A549 (cell line): ENCODE results near the gene OGFR.

Source experiments
- BHLHE40 ChIP-seq: IDR thresholded peaks from 2 replicates; pipeline ENCODE4 v1.6.1; 2012; ENCODE audit warnings: low read depth, low read length, inconsistent platforms
- CTCF ChIP-seq: fragments of >200 bp; sonication (Bioruptor Twin); formaldehyde crosslinking; IDR thresholded peaks from 3 replicates; pipeline ENCODE4 v1.5.1; 2016
- MAZ ChIP-seq: fragments of 150-350 bp; IDR thresholded peaks from 2 replicates; pipeline ENCODE4 v1.6.1; 2014; ENCODE audit warnings: antibody characterized with exemption, low read depth, low read length, borderline replicate concordance
- POLR2A ChIP-seq: IDR thresholded peaks from 2 replicates; pipeline ENCODE4 v1.6.1; 2012; ENCODE audit warnings: mild to moderate bottlenecking, low read length
- RAD21 ChIP-seq, 2 experiments: fragments of >200 bp in 1 of 2; sonication (Bioruptor Twin) in 1 of 2; formaldehyde crosslinking in 1 of 2; IDR thresholded peaks in 1 of 2; conservative IDR thresholded peaks in 1 of 2; 2 replicates in 1 of 2; 3 replicates in 1 of 2; pipeline ENCODE4 v1.6.1; 2012 to 2018; ENCODE audit warnings: inconsistent platforms in 1 of 2

DNA sequence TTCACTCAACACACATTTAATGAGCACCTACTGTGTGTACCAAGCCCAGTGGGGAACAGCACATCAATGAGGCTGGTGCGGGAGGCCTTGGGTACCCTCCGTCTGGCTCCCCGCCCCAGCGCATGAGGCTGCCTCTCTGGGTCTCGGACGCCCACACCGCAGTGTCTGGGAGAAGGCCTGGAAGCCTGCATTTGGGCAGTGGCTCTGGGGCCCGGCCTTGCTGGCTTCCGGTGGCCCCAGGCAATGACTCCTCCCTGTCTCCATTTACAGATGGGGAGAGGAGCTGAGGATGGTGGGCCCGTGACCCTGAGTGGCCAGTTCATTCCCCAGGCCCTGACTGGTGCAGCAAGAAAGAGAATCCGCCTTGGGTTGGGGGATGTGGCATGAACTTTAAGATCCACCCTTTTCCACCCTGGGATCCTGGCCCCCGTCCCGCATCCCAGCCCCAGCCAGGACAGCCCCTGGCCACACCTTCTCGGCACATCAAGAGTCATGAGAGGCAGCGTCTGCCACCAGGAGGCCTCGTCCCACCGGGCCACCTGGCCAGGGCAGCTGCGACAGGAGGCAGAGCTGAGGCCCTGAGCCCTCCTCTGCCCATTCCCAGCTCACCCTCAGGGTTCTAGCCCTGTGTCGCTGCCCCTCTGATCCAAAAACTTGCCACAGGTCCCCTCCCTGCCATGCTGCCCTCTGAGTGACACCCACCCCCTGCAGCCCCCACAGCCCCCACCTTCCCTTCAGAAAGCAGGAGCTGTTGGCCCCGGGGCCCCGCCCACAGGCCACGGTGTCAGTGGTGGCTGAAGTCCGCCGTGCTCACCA, 25.8 kb upstream of the OGFR start:
- TF ChIP-seq MAZ (no peak), CTCF (no peak), POLR2A (no peak), RAD21 (conservative IDR thresholded peaks at IDR 0.05 in 1 of 2, IDR thresholded peaks at IDR 0.05 in 1 of 2) (no peak), BHLHE40 (no peak)
